Naive thymus-derived CD4-positive, alpha-beta T cell (primary cell): ENCODE results near the gene STX2. TPM values are rescaled to one million over a fixed set of nuclear protein-coding genes. Genes with fewer than 3 reads are reported as not detected.
"Not testable (repeated sequence)": the region's sequence is repeated elsewhere in the genome, so short reads cannot be mapped to it uniquely, and the experiment has no call there.

ENCODE experiments used
- ATAC-seq: fragments of 150-1000 bp; cut with Tn5 transposase; 2 replicates; pipeline ENCODE4 v1.10.0; 2021; ENCODE audit warnings: mild to moderate bottlenecking, moderate library complexity
- CTCF ChIA-PET: fragments of 350-600 bp; sonication (Branson Sonifier 250); formaldehyde crosslinking; loops from one replicate; lab custom pipeline; 2021; ENCODE audit warnings: antibody characterized with exemption; lab: Charles Lee
- POLR2A ChIA-PET: fragments of 350-600 bp; sonication (Branson Sonifier 250); formaldehyde crosslinking; loops from one replicate; lab custom pipeline; 2021; ENCODE audit warnings: antibody characterized with exemption, inconsistent platforms; lab: Charles Lee
- DNase-seq, 9 donors: peaks; one replicate each; pipeline versions ENCODE4 v3.0.0 to v3.0.0-alpha.2; 2020 to 2022; ENCODE audit warnings: mixed read lengths in 1 of 9
- H3K27ac ChIP-seq: one replicate; pipeline ENCODE4 v1.7.0; 2013; ENCODE audit warnings: mild to moderate bottlenecking, low read depth, low read length, moderate library complexity
- H3K27me3 ChIP-seq, 2 donors: one replicate each; pipeline ENCODE4 v1.7.0; 2013; ENCODE audit warnings: low read length in 2 of 2, mild to moderate bottlenecking in 2 of 2, moderate library complexity in 2 of 2; ENCODE audit not compliant: control insufficient read depth in 2 of 2, insufficient read depth in 2 of 2
- H3K36me3 ChIP-seq, 3 experiments: 1 replicate in 2 of 3; 2 replicates in 1 of 3; pipeline ENCODE4 v1.7.0; 2013; ENCODE audit warnings: low read length in 3 of 3, mild to moderate bottlenecking in 3 of 3, moderate library complexity in 1 of 3; ENCODE audit not compliant: insufficient read depth in 3 of 3, control insufficient read depth in 2 of 3
- H3K4me1 ChIP-seq, 2 donors: one replicate each; pipeline ENCODE4 v1.7.0; 2013; ENCODE audit warnings: low read length in 2 of 2, mild to moderate bottlenecking in 2 of 2, moderate library complexity in 1 of 2; ENCODE audit not compliant: control insufficient read depth in 2 of 2, insufficient read depth in 2 of 2
- H3K4me3 ChIP-seq: 2 replicates; pipeline ENCODE4 v1.7.0; 2013; ENCODE audit warnings: mild to moderate bottlenecking, low read length
- H3K9me3 ChIP-seq, 3 experiments: 1 replicate in 2 of 3; 2 replicates in 1 of 3; pipeline ENCODE4 v1.7.0; 2013; ENCODE audit warnings: low read length in 3 of 3; ENCODE audit not compliant: control insufficient read depth in 2 of 3
- H3K27ac Mint-ChIP-seq, 9 donors: one replicate each; pipeline ENCODE4 v1.8.0; 2020 to 2022; ENCODE audit warnings: mixed read lengths in 9 of 9, mild to moderate bottlenecking in 8 of 9, moderate library complexity in 5 of 9, inconsistent platforms in 2 of 9
- H3K27me3 Mint-ChIP-seq, 5 donors: one replicate each; pipeline ENCODE4 v1.8.0; 2021 to 2022; ENCODE audit warnings: mixed read lengths in 5 of 5, mild to moderate bottlenecking in 1 of 5
- H3K36me3 Mint-ChIP-seq, 5 donors: one replicate each; pipeline ENCODE4 v1.8.0; 2020 to 2022; ENCODE audit warnings: mixed read lengths in 5 of 5, mild to moderate bottlenecking in 3 of 5, inconsistent platforms in 1 of 5
- H3K4me1 Mint-ChIP-seq, 7 donors: one replicate each; pipeline ENCODE4 v1.8.0; 2020 to 2022; ENCODE audit warnings: mixed read lengths in 7 of 7, mild to moderate bottlenecking in 3 of 7, inconsistent platforms in 1 of 7
- H3K4me3 Mint-ChIP-seq, 10 donors: one replicate each; pipeline ENCODE4 v1.8.0; 2020 to 2022; ENCODE audit warnings: mild to moderate bottlenecking in 10 of 10, mixed read lengths in 10 of 10, moderate library complexity in 6 of 10, inconsistent platforms in 2 of 10
- H3K9me3 Mint-ChIP-seq, 11 donors: one replicate each; pipeline ENCODE4 v1.8.0; 2020 to 2022; ENCODE audit warnings: mixed read lengths in 11 of 11, mild to moderate bottlenecking in 4 of 11, inconsistent platforms in 1 of 11, moderate library complexity in 1 of 11
- intact Hi-C, 2 donors: fragments of 100-400 bp; cut with micrococcal nuclease; formaldehyde crosslinking; loops; one replicate each; pipeline ENCODE4 v1.15.1; 2023
- polyA plus RNA-seq, 2 donors: library from polyadenylated mRNA; unstranded; fragments of 300-500 nt; fragmentation: Illumina TruSeq; gene quantifications; one replicate each; pipeline ENCODE4 v1.2.3, GENCODE V29; 2021
- total RNA-seq, 6 experiments: library from RNA in 5 of 6; stranded (reverse) in 5 of 6; gene quantifications; 1 replicate in 5 of 6; 2 replicates in 1 of 6; pipeline ENCODE4 v1.2.3 and lab custom pipeline; 2021 to 2026

Gene STX2
- total and polyA plus RNA-seq, 7 experiments from 2014 or later: 7.6 to 30.3 (median 19.0) TPM

DNA sequence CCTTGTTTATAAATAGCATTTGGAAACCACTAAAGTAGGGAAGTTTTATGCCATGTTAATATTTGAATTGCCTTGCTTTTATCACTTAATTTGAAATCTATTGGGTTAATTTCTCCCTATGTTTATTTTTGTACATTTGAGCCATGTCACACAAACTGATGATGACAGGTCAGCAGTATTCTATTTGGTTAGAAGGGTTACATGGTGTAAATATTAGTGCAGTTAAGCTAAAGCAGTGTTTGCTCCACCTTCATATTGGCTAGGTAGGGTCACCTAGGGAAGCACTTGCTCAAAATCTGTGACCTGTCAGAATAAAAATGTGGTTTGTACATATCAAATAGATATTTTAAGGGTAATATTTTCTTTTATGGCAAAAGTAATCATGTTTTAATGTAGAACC lies 37.2 kb upstream of the STX2 start:
- ChIA-PET POLR2A (no interaction called here), CTCF (no interaction called here)
- Histone ChIP-seq H3K27me3 (no peaks in the 10 kb centered on the region), H3K9me3 (no peaks in the 10 kb centered on the region), H3K4me1 (peaks cover 20 to 32% of the 10 kb centered on the region in 2 donors), H3K27ac (no peak overlapping the region), H3K36me3 (peaks cover 18 to 38% (median 27%) of the 10 kb centered on the region in 3 experiments), H3K4me3 (no peak overlapping the region)
- intact Hi-C loops: loop anchor here (10.0 kb wide), 2 partner anchors 729 to 1019 kb away; partner anchors contain the start of gene ULK1 (in 2 of the 2)
- ATAC-seq (no peak), DNase-seq (no peak)
- peaks cover 0 to 4% (median 0%) of the 10 kb centered on the region in 5 donors for H3K27me3 Mint-ChIP-seq
- H3K27ac Mint-ChIP-seq: peak overlapping the region in 1 of 9 donors; percentile 45
- H3K4me3 Mint-ChIP-seq: peak overlapping the region in 1 of 10 donors; percentile 8
- peaks cover 15 to 45% (median 31%) of the 10 kb centered on the region in 5 donors for H3K36me3 Mint-ChIP-seq
- peaks cover 39 to 71% (median 51%) of the 10 kb centered on the region in 7 donors for H3K4me1 Mint-ChIP-seq
- H3K9me3 Mint-ChIP-seq: peaks cover 0 to 1% (median 0%) of the 10 kb centered on the region in 11 donors

DNA sequence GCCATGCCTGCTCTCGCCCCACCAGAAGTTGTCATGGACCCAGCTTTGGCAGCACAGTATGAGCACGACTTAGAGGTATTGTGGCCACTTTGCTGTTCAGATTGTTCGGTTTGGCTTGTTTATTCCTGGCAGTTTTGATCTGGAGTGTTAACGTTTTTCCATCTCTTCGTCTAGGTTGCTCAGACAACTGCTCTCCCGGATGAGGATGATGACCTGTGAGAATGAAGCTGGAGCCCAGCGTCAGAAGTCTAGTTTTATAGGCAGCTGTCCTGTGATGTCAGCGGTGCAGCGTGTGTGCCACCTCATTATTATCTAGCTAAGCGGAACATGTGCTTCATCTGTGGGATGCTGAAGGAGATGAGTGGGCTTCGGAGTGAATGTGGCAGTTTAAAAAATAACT lies 36.7 kb upstream of the STX2 start:
- POLR2A ChIA-PET, H3K9me3 Mint-ChIP-seq, DNase-seq, H3K27me3 ChIP-seq, ATAC-seq, H3K27me3 Mint-ChIP-seq, H3K9me3 ChIP-seq, H3K4me3 ChIP-seq, H3K27ac ChIP-seq: not testable (repeated sequence)
- H3K4me3 Mint-ChIP-seq: peak overlapping the region in 2 of 10 donors; percentile 2 to 50
- peak overlapping the region in 2 of 9 donors; percentile 30 to 41 for H3K27ac Mint-ChIP-seq
- intact Hi-C loops: loop anchor here (10.0 kb wide), 2 partner anchors 729 to 1019 kb away; partner anchors contain the start of gene ULK1 (in 2 of the 2)
- H3K36me3 ChIP-seq: peaks cover 18 to 38% (median 27%) of the 10 kb centered on the region in 3 experiments
- peaks cover 26 to 38% of the 10 kb centered on the region in 2 donors for H3K4me1 ChIP-seq
- H3K4me1 Mint-ChIP-seq: peaks cover 35 to 71% (median 57%) of the 10 kb centered on the region in 7 donors
- H3K36me3 Mint-ChIP-seq: peaks cover 15 to 45% (median 31%) of the 10 kb centered on the region in 5 donors
- CTCF ChIA-PET: interaction anchor here (1.1 kb wide), 1 partner anchor 50 kb away, joined by 3 read pairs; no protein-coding TSS in a partner anchor

GRCh38 chr12:130875193-130875592 lies 36.1 kb upstream of the STX2 start:
- H3K36me3 ChIP-seq: peaks cover 18 to 38% (median 27%) of the 10 kb centered on the region in 3 experiments
- POLR2A ChIA-PET: no interaction called here
- Mint-ChIP-seq H3K4me1 (peaks cover 33 to 68% (median 57%) of the 10 kb centered on the region in 7 donors), H3K27me3 (no peaks in the 10 kb centered on the region), H3K9me3 (no peaks in the 10 kb centered on the region), H3K36me3 (peaks cover 15 to 45% (median 31%) of the 10 kb centered on the region in 5 donors), H3K4me3 (peak overlapping the region in 4 of 10 donors; percentile 36 to 91 (median 71)), H3K27ac (peak overlapping the region in 1 of 9 donors; percentile 5)
- no peak overlapping the region for H3K4me3 ChIP-seq
- no peaks in the 10 kb centered on the region for H3K9me3 ChIP-seq
- ATAC-seq (no peak), DNase-seq (no peak)
- H3K27ac ChIP-seq: no peak overlapping the region
- H3K27me3 ChIP-seq: no peaks in the 10 kb centered on the region
- H3K4me1 ChIP-seq: peaks cover 28 to 41% of the 10 kb centered on the region in 2 donors
- CTCF ChIA-PET: interaction anchor here (1.1 kb wide), 1 partner anchor 49 kb away, joined by 3 read pairs; no protein-coding TSS in a partner anchor
- intact Hi-C loops: loop anchor here (10.0 kb wide), 2 partner anchors 730 to 1020 kb away; partner anchors contain the start of gene ULK1 (in 2 of the 2)

DNA sequence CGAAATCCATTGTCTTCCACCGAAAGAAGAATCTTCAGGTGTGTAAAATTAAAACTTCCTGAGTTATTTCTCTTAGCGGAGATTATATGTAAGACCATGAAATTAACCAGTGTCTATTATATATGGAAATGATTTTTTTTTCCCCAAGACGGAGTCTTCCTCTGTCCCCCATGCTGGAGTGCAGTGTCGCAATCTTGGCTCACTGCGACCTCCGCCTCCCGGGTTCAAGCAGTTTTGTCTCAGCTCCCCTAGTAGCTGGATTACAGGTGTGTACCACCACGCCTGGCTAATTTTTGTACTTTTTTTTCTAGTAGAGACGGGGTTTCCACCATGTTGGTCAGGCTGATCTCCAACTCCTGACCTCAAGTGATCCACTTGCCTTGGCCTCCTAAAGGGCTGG lies 35.6 kb upstream of the STX2 start:
- Mint-ChIP-seq H3K9me3 (no peaks in the 10 kb centered on the region), H3K36me3 (peaks cover 15 to 45% (median 31%) of the 10 kb centered on the region in 5 donors), H3K27ac (peak overlapping the region in 5 of 9 donors; percentile 2 to 44 (median 22)), H3K27me3 (no peaks in the 10 kb centered on the region), H3K4me3 (peak overlapping the region in 9 of 10 donors; percentile 6 to 98 (median 65)), H3K4me1 (peaks cover 29 to 63% (median 60%) of the 10 kb centered on the region in 7 donors)
- Histone ChIP-seq H3K36me3 (peaks cover 18 to 38% (median 27%) of the 10 kb centered on the region in 3 experiments), H3K27ac (no peak overlapping the region), H3K4me3 (no peak overlapping the region), H3K9me3 (no peaks in the 10 kb centered on the region), H3K27me3 (no peaks in the 10 kb centered on the region), H3K4me1 (peaks cover 28 to 36% of the 10 kb centered on the region in 2 donors)
- ChIA-PET POLR2A (no interaction called here), CTCF (interaction anchor here (1.1 kb wide), 1 partner anchor 49 kb away, joined by 3 read pairs; no protein-coding TSS in a partner anchor)
- intact Hi-C loops: loop anchor here (5.0 to 10.0 kb wide), 5 partner anchors 57 to 1073 kb away; partner anchors contain the start of genes ULK1 (in 2 of the 2) and EP400 (in 1 of the 2)
- ATAC-seq: no peak
- DNase-seq: no peak

DNA sequence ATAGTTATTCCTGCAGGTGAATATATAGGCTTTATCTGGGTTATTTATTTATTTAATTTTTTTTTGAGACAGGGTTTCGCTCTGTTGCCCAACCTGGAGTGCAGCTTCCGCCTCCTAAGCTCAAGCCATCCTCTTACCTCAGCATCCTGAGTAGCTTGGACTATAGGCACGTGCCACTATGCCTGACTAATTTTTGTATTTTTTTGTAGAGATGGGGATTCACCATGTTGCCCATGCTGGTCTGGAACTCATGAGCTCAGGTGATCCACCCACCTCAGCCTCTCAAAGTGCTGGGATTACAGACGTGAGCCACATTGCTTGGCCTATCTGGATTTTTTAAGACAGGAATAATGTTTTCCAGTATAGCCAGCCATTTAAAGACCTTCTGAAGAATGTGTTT lies 34.8 kb upstream of the STX2 start:
- Mint-ChIP-seq H3K27ac (peak overlapping the region in 7 of 9 donors; percentile 8 to 97 (median 58)), H3K4me3 (peak overlapping the region; percentile 65 to 98 (median 90)), H3K27me3 (no peaks in the 10 kb centered on the region), H3K4me1 (peaks cover 29 to 67% (median 59%) of the 10 kb centered on the region in 7 donors), H3K36me3 (peaks cover 15 to 45% (median 31%) of the 10 kb centered on the region in 5 donors), H3K9me3 (no peaks in the 10 kb centered on the region)
- DNase-seq (no peak), ATAC-seq (no peak)
- Histone ChIP-seq H3K4me3 (no peak overlapping the region), H3K27me3 (no peaks in the 10 kb centered on the region), H3K27ac (peak overlapping the region; percentile 90), H3K36me3 (peaks cover 18 to 38% (median 27%) of the 10 kb centered on the region in 3 experiments), H3K4me1 (peaks cover 33 to 35% of the 10 kb centered on the region in 2 donors), H3K9me3 (no peaks in the 10 kb centered on the region)
- ChIA-PET CTCF (interaction anchor here (1.5 kb wide), 1 partner anchor 47 kb away, joined by 5 read pairs; no protein-coding TSS in a partner anchor), POLR2A (interaction anchor here (2.0 kb wide), 1 partner anchor 36 kb away, joined by 5 read pairs; no protein-coding TSS in a partner anchor)
- intact Hi-C loops: loop anchor here (5.0 to 10.0 kb wide), 5 partner anchors 57 to 1073 kb away; partner anchors contain the start of genes ULK1 (in 2 of the 2) and EP400 (in 1 of the 2)

DNA sequence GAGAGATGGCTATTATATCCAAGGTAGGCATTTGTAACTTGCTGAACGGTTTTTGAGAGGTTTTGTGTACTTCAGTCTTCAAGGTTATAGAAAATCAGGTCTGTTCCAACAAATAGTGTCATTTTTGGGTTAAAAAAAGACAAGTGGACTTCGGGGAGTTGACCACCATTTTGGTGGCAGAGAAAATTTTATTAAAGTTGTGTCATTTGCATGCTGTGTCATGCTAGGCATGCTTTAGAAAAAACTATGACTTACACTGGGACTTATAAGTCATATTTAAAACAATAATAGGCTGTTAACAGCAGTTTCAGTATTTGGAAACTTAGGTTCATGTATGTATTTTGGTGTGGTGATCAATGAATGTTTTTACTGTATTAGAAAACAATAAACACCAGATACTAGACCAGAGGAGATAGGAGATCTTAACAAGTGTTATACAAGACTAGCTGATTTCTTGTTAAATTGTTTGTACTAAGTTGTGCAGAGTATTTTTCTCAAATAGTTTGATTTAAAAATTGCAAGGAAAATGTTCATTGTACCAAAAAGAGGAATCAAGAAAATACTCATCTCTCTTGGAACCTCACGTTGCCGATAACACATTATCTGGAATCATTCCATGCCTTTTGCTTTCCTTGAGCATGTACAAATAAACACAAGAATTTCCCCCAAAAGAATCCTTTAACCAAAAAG lies 34.2 kb upstream of the STX2 start:
- Mint-ChIP-seq H3K36me3 (peaks cover 15 to 45% (median 31%) of the 10 kb centered on the region in 5 donors), H3K4me3 (peak overlapping the region; percentile 85 to 98 (median 91)), H3K9me3 (peaks cover 0 to under 1% (median 0%) of the 10 kb centered on the region in 11 donors), H3K27ac (peak overlapping the region; percentile 86 to 97 (median 92)), H3K27me3 (no peaks in the 10 kb centered on the region), H3K4me1 (peaks cover 31 to 73% (median 65%) of the 10 kb centered on the region in 7 donors)
- H3K4me3 ChIP-seq: peak overlapping the region; percentile 49
- ChIA-PET POLR2A (interaction anchor here (2.0 kb wide), 1 partner anchor 36 kb away, joined by 5 read pairs; no protein-coding TSS in a partner anchor), CTCF (interaction anchor here (1.5 kb wide), 1 partner anchor 47 kb away, joined by 5 read pairs; no protein-coding TSS in a partner anchor)
- H3K27ac ChIP-seq: peak overlapping the region; percentile 90
- H3K27me3 ChIP-seq: no peaks in the 10 kb centered on the region
- DNase-seq (no peak), ATAC-seq (no peak)
- peaks cover 39% of the 10 kb centered on the region in 2 donors for H3K4me1 ChIP-seq
- no peaks in the 10 kb centered on the region for H3K9me3 ChIP-seq
- peaks cover 18 to 38% (median 27%) of the 10 kb centered on the region in 3 experiments for H3K36me3 ChIP-seq
- intact Hi-C loops: loop anchor here (5.0 to 10.0 kb wide), 5 partner anchors 56 to 1074 kb away; partner anchors contain the start of genes ULK1 (in 2 of the 2) and EP400 (in 1 of the 2)
